Gastrocnemius medialis (tissue), 4 donors: Measurements from ENCODE around the gene ERC1.

Experiments used
- POLR2A ChIP-seq, 2 donors: fragments of 450-650 bp; IDR thresholded peaks; one replicate each; pipeline ENCODE4 v1.6.1; 2017; ENCODE audit warnings: antibody characterized with exemption in 2 of 2, mild to moderate bottlenecking in 2 of 2, moderate library complexity in 2 of 2
- TF ChIP-seq, protein P1 (sequence below), 5 experiments: fragments of 450-650 bp in 3 of 5; fragments of 200-600 bp in 2 of 5; sonication (generic) in 2 of 5; IDR thresholded peaks in 4 of 5; conservative IDR thresholded peaks in 1 of 5; 1 replicate in 4 of 5; 2 replicates in 1 of 5; pipeline ENCODE4 v1.5.1; 2016 to 2019; ENCODE audit warnings: antibody characterized with exemption in 5 of 5, mild to moderate bottlenecking in 3 of 5, moderate library complexity in 3 of 5

DNA sequence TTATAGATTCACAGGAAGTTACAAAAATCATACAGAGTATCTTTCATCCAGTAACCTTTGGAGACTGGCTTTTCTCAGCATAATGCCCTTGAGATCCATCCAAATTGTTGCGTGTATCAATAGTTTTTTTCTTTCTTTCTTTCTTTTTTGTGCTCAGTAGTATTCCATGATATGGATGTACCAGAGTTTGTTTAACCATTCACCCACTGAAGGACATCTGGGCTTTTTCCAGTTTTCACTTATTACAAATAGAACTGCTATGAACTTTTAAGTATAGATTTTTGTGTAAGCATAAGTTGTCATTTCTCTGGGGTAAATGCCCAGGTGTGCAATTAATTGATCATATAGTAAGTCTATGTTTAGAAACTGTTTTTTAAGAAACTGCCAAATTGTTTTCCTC is 524.0 kb downstream of the ERC1 start:
- TF ChIP-seq, protein P1, sequence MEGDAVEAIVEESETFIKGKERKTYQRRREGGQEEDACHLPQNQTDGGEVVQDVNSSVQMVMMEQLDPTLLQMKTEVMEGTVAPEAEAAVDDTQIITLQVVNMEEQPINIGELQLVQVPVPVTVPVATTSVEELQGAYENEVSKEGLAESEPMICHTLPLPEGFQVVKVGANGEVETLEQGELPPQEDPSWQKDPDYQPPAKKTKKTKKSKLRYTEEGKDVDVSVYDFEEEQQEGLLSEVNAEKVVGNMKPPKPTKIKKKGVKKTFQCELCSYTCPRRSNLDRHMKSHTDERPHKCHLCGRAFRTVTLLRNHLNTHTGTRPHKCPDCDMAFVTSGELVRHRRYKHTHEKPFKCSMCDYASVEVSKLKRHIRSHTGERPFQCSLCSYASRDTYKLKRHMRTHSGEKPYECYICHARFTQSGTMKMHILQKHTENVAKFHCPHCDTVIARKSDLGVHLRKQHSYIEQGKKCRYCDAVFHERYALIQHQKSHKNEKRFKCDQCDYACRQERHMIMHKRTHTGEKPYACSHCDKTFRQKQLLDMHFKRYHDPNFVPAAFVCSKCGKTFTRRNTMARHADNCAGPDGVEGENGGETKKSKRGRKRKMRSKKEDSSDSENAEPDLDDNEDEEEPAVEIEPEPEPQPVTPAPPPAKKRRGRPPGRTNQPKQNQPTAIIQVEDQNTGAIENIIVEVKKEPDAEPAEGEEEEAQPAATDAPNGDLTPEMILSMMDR (IDR thresholded peaks at IDR 0.05 in 4 of 5, conservative IDR thresholded peaks at IDR 0.05 in 1 of 5): no peak
- TF ChIP-seq POLR2A (IDR thresholded peaks at IDR 0.05): no peak
